GM23338 (cell line): ENCODE results near the gene FANK1. TPM values are rescaled to one million over a fixed set of nuclear protein-coding genes. Genes with fewer than 3 reads are reported as not detected.

Source experiments
- ATAC-seq: fragments of 200-7000 bp; cut with Tn5 transposase; 3 replicates; pipeline ENCODE4 v1.9.1; 2020
- DNase-seq: peaks from one replicate; pipeline ENCODE4 v3.0.0-alpha.2; 2015; ENCODE audit warnings: low spot score
- H2AFZ ChIP-seq: fragments of 200-600 bp; sonication (generic); 2 replicates; pipeline ENCODE4 v1.8.0; 2016; ENCODE audit warnings: antibody characterized with exemption, mild to moderate bottlenecking, moderate library complexity
- H3F3A ChIP-seq: fragments of 200-600 bp; sonication (generic); replicated peaks from 2 replicates; pipeline ENCODE4 v1.8.0; 2017; ENCODE audit warnings: antibody characterized with exemption, mixed run types, low read depth
- H3K27ac ChIP-seq: fragments of 200-600 bp; sonication (generic); 2 replicates; pipeline ENCODE4 v1.6.1; 2016; ENCODE audit warnings: low read depth
- H3K27me3 ChIP-seq: fragments of 200-600 bp; sonication (generic); 2 replicates; pipeline ENCODE4 v1.8.0; 2016; ENCODE audit warnings: mild to moderate bottlenecking, mixed run types, moderate library complexity; ENCODE audit not compliant: insufficient read depth
- H3K36me3 ChIP-seq: fragments of 200-600 bp; sonication (generic); 2 replicates; pipeline ENCODE4 v1.8.0; 2016; ENCODE audit warnings: mild to moderate bottlenecking; ENCODE audit not compliant: insufficient read depth
- H3K4me1 ChIP-seq: fragments of 200-600 bp; sonication (generic); 2 replicates; pipeline ENCODE4 v1.8.0; 2016; ENCODE audit warnings: mild to moderate bottlenecking, moderate library complexity; ENCODE audit not compliant: insufficient read depth
- H3K4me2 ChIP-seq: fragments of 200-600 bp; sonication (generic); 2 replicates; pipeline ENCODE4 v1.7.1; 2017; ENCODE audit warnings: mixed run types
- H3K4me3 ChIP-seq: fragments of 200-600 bp; sonication (generic); 2 replicates; pipeline ENCODE4 v1.6.1; 2016; ENCODE audit warnings: mixed run types
- H3K79me2 ChIP-seq: fragments of 200-600 bp; sonication (generic); replicated peaks from 2 replicates; pipeline ENCODE4 v1.8.0; 2017; ENCODE audit warnings: mild to moderate bottlenecking; ENCODE audit not compliant: insufficient read depth
- H3K9me2 ChIP-seq: fragments of 200-600 bp; sonication (generic); 2 replicates; pipeline ENCODE4 v1.8.0; 2017; ENCODE audit not compliant: insufficient read depth
- H4K20me1 ChIP-seq: fragments of 200-600 bp; sonication (generic); replicated peaks from 2 replicates; pipeline ENCODE4 v1.8.0; 2017; ENCODE audit warnings: mild to moderate bottlenecking; ENCODE audit not compliant: insufficient read depth
- H3K27ac Mint-ChIP-seq: 2 replicates; pipeline ENCODE4 v1.8.0; 2020; ENCODE audit warnings: inconsistent platforms, mild to moderate bottlenecking, moderate library complexity, mixed read lengths
- H3K27me3 Mint-ChIP-seq: 3 replicates; pipeline ENCODE4 v1.8.0; 2022; ENCODE audit warnings: low read depth, mild to moderate bottlenecking, moderate library complexity, mixed read lengths, inconsistent platforms; ENCODE audit not compliant: insufficient read depth, poor library complexity
- H3K36me3 Mint-ChIP-seq: 3 replicates; pipeline ENCODE4 v1.8.0; 2021; ENCODE audit warnings: low read depth, mild to moderate bottlenecking, inconsistent platforms, moderate library complexity, mixed read lengths
- H3K4me1 Mint-ChIP-seq: 3 replicates; pipeline ENCODE4 v1.8.0; 2020; ENCODE audit warnings: mild to moderate bottlenecking, inconsistent platforms, mixed read lengths
- H3K4me3 Mint-ChIP-seq: 3 replicates; pipeline ENCODE4 v1.8.0; 2021; ENCODE audit warnings: moderate library complexity, mild to moderate bottlenecking, inconsistent platforms, mixed read lengths
- H3K9me3 Mint-ChIP-seq: 3 replicates; pipeline ENCODE4 v1.8.0; 2020; ENCODE audit warnings: moderate library complexity, mild to moderate bottlenecking, inconsistent platforms, mixed read lengths
- CREB1 ChIP-seq: fragments of 250-450 bp; sonication (Bioruptor Pico); IDR thresholded peaks from 2 replicates; pipeline ENCODE4 v1.5.0; 2020; ENCODE audit warnings: low read depth, mild to moderate bottlenecking, moderate library complexity
- CTCF ChIP-seq, 2 experiments: fragments of 200-600 bp in 1 of 2; sonication (generic) in 1 of 2; conservative IDR thresholded peaks; 2 replicates each; pipeline versions ENCODE4 v1.5.1 to v1.6.1; 2016 to 2017; ENCODE audit warnings: antibody characterized with exemption in 2 of 2, low read depth in 2 of 2, mild to moderate bottlenecking in 2 of 2, moderate library complexity in 1 of 2
- ETS1 ChIP-seq: IDR thresholded peaks from 2 replicates; pipeline ENCODE4 v1.6.1; 2016; ENCODE audit warnings: antibody characterized with exemption
- EZH2 ChIP-seq: fragments of 200-600 bp; sonication (generic); IDR thresholded peaks from one replicate; pipeline ENCODE4 v1.8.0; 2017; ENCODE audit warnings: antibody characterized with exemption, mild to moderate bottlenecking, low read depth; ENCODE audit not compliant: unreplicated experiment
- EZH2phosphoT487 ChIP-seq: fragments of 200-600 bp; sonication (generic); IDR thresholded peaks from one replicate; pipeline ENCODE4 v1.8.1; 2018; ENCODE audit warnings: antibody characterized with exemption; ENCODE audit not compliant: unreplicated experiment
- NANOG ChIP-seq: IDR thresholded peaks from 2 replicates; pipeline ENCODE4 v1.6.1; 2016; ENCODE audit warnings: antibody characterized with exemption, borderline replicate concordance
- POLR2AphosphoS5 ChIP-seq: IDR thresholded peaks from 2 replicates; pipeline ENCODE4 v1.6.1; 2016; ENCODE audit warnings: antibody characterized with exemption, low read depth
- STAT1 ChIP-seq: IDR thresholded peaks from one replicate; pipeline ENCODE4 v1.6.1; 2016; ENCODE audit warnings: antibody characterized with exemption; ENCODE audit not compliant: unreplicated experiment
- ZNF114 ChIP-seq: fragments of 250-450 bp; sonication (Bioruptor Pico); IDR thresholded peaks from 2 replicates; pipeline ENCODE4 v1.5.0; 2020; ENCODE audit warnings: mild to moderate bottlenecking, moderate library complexity
- ZNF331 ChIP-seq: fragments of 250-450 bp; sonication (Bioruptor Pico); IDR thresholded peaks from 2 replicates; pipeline ENCODE4 v1.5.0; 2020; ENCODE audit warnings: low read depth, mild to moderate bottlenecking, moderate library complexity
- ZNF462 ChIP-seq: fragments of 250-450 bp; sonication (Bioruptor Pico); IDR thresholded peaks from 2 replicates; pipeline ENCODE4 v1.5.0; 2020; ENCODE audit warnings: mild to moderate bottlenecking, moderate library complexity
- polyA plus RNA-seq: library from polyadenylated mRNA; unstranded; fragments of >200 nt; fragmentation: Nextera tagmentation; extraction: Ambion mirVana; gene quantifications from 2 replicates; pipeline ENCODE4 v1.2.1, GENCODE V29; 2016
- total RNA-seq: library from RNA; depleted of rRNA; stranded (reverse); fragments of >200 nt; shearing (Covaris generic); gene quantifications from 2 replicates; pipeline ENCODE4 v1.2.3, GENCODE V29; 2014

Gene FANK1
- total and polyA plus RNA-seq, 2 experiments from 2014 or later = 0.37 to 0.69 TPM

GRCh38 chr10:126041804-126042231 lies 145.5 kb downstream of the FANK1 start (continued):
- TF ChIP-seq ZNF462 (CRISPR knock-in tag) = no peak
- no peak for TF ChIP-seq ZNF331
- no peak for TF ChIP-seq ETS1
- no peak for TF ChIP-seq STAT1
- TF ChIP-seq CTCF (conservative IDR thresholded peaks at IDR 0.05; ENCODE audit: low read depth in 2 of 2) = no peak
- no peak for TF ChIP-seq EZH2
- TF ChIP-seq CREB1 = no peak

GRCh38 chr10:126042354-126042753 lies 146.0 kb downstream of the FANK1 start:
- Mint-ChIP-seq H3K4me3 (no peak overlapping the region), H3K9me3 (no peaks in the 10 kb centered on the region), H3K4me1 (peaks cover 17% of the 10 kb centered on the region), H3K27ac (peak overlapping the region; percentile 68), H3K27me3 (no peaks in the 10 kb centered on the region), H3K36me3 (no peaks in the 10 kb centered on the region)
- DNase-seq (no peak), ATAC-seq (no peak)
- H3K4me1 ChIP-seq = peaks cover 3% of the 10 kb centered on the region; the same call in 1 of the 2 replicates
- H3K27ac ChIP-seq = no peak overlapping the region
- H3K79me2 ChIP-seq = no peaks in the 10 kb centered on the region
- H3K9me2 ChIP-seq = no peaks in the 10 kb centered on the region
- H3K4me2 ChIP-seq = no peak overlapping the region
- no peaks in the 10 kb centered on the region for H3K27me3 ChIP-seq
- no peaks in the 10 kb centered on the region for H3K36me3 ChIP-seq
- H3F3A ChIP-seq = no peaks in the 10 kb centered on the region
- H2AFZ ChIP-seq = no peak overlapping the region
- no peaks in the 10 kb centered on the region for H4K20me1 ChIP-seq
- H3K4me3 ChIP-seq = no peak overlapping the region
- TF ChIP-seq CTCF (conservative IDR thresholded peaks at IDR 0.05; ENCODE audit: low read depth in 2 of 2) (no peak), POLR2AphosphoS5 (no peak), ETS1 (no peak), ZNF114 (no peak), EZH2phosphoT487 (no peak), NANOG (no peak), STAT1 (no peak), EZH2 (no peak)
